HL-60 (cell line): ENCODE data around the gene DPP10.

Experiments
- DNase-seq, 2 experiments: peaks; one replicate each; pipeline ENCODE4 v3.0.0-alpha.2; 2010 to 2020; ENCODE audit warnings: low read depth in 1 of 2, low spot score in 1 of 2
- H3K27ac ChIP-seq: fragments of 250-450 bp; sonication (Bioruptor Pico); replicated peaks from 2 replicates; pipeline ENCODE4 v1.5.1; 2020; ENCODE audit warnings: mild to moderate bottlenecking, moderate library complexity
- H3K27me3 ChIP-seq: fragments of 250-450 bp; sonication (Bioruptor Pico); 2 replicates; pipeline ENCODE4 v1.5.1; 2021; ENCODE audit warnings: mild to moderate bottlenecking, moderate library complexity; ENCODE audit not compliant: insufficient read depth, poor library complexity, severe bottlenecking
- H3K4me3 ChIP-seq: replicated peaks from 2 replicates; pipeline ENCODE4 v1.5.1; 2011; ENCODE audit warnings: mild to moderate bottlenecking, control low read depth, low read length; ENCODE audit not compliant: insufficient read depth
- CTCF ChIP-seq: IDR thresholded peaks from one replicate; pipeline ENCODE4 v1.5.1; 2011; ENCODE audit warnings: low read length, control low read depth, inconsistent platforms; ENCODE audit not compliant: insufficient read depth
- GABPA ChIP-seq: IDR thresholded peaks from 2 replicates; pipeline ENCODE4 v1.6.1; 2012; ENCODE audit warnings: low read depth
- POLR2AphosphoS5 ChIP-seq: IDR thresholded peaks from 2 replicates; pipeline ENCODE4 v1.6.1; 2012; ENCODE audit warnings: low read depth
- REST ChIP-seq: IDR thresholded peaks from 2 replicates; pipeline ENCODE4 v1.6.1; 2012; ENCODE audit warnings: low read depth; ENCODE audit not compliant: insufficient replicate concordance
- SPI1 ChIP-seq: IDR thresholded peaks from 2 replicates; pipeline ENCODE4 v1.6.1; 2012; ENCODE audit warnings: low read depth, mild to moderate bottlenecking, borderline replicate concordance

DPP10 gene

GRCh38 chr2:115848192-115848591 lies 1405.8 kb downstream of the DPP10 start:
- DNase-seq: no peak
- Histone ChIP-seq H3K27ac (no peak overlapping the region), H3K27me3 (no peaks in the 10 kb centered on the region), H3K4me3 (no peak overlapping the region)
- no peak for TF ChIP-seq REST
- no peak for TF ChIP-seq SPI1
- TF ChIP-seq GABPA: no peak
- no peak for TF ChIP-seq POLR2AphosphoS5
- no peak for TF ChIP-seq CTCF

- H3K4me3 ChIP-seq: no peak overlapping the region
- H3K27ac ChIP-seq: no peak overlapping the region
- no peaks in the 10 kb centered on the region for H3K27me3 ChIP-seq
- DNase-seq: no peak
- TF ChIP-seq REST: no peak
- TF ChIP-seq POLR2AphosphoS5: no peak
- TF ChIP-seq CTCF: no peak
- TF ChIP-seq GABPA: no peak
- TF ChIP-seq SPI1: no peak
Measured at GRCh38 chr2:115867024-115867423, 1424.6 kb downstream of the DPP10 start.

GRCh38 chr2:115874427-115874826 lies 1432.0 kb downstream of the DPP10 start:
- no peak overlapping the region for H3K4me3 ChIP-seq
- TF ChIP-seq POLR2AphosphoS5 (no peak), REST (no peak), CTCF (no peak), GABPA (no peak), SPI1 (no peak)
- DNase-seq: no peak
- no peak overlapping the region for H3K27ac ChIP-seq
- no peaks in the 10 kb centered on the region for H3K27me3 ChIP-seq
